Ureter (tissue), 1 donor: ENCODE results near the gene RIC8B. TPM values are rescaled to one million over a fixed set of nuclear protein-coding genes. Genes with fewer than 3 reads are reported as not detected.

Source experiments
- DNase-seq: peaks from one replicate; pipeline ENCODE4 v3.0.0-alpha.2; 2020; ENCODE audit warnings: low spot score
- total RNA-seq: library from RNA; stranded (reverse); gene quantifications from one replicate; pipeline ENCODE4 v1.2.4, GENCODE V29; 2023
- donor health status: DM: yes; HTN: yes; CAD: no.

RIC8B gene
- total RNA-seq, 1 donor from 2014 or later, result 26.6 TPM

- DNase-seq, result no peak
Observed at GRCh38 chr12:106867651-106868050, 93.2 kb downstream of the RIC8B start.

GRCh38 chr12:106868982-106869700 lies 94.7 kb downstream of the RIC8B start:
- DNase-seq, result no peak

GRCh38 chr12:106870116-106870515 lies 95.6 kb downstream of the RIC8B start:
- no peak for DNase-seq

- DNase-seq, result no peak
Observed at GRCh38 chr12:106871477-106871876, 97.0 kb downstream of the RIC8B start.

- no peak for DNase-seq
Observed at GRCh38 chr12:106873983-106874382, 99.5 kb downstream of the RIC8B start.

GRCh38 chr12:106878804-106879203 lies 104.3 kb downstream of the RIC8B start:
- no peak for DNase-seq

- DNase-seq, result no peak
Observed at GRCh38 chr12:106879612-106880011, 105.1 kb downstream of the RIC8B start.

GRCh38 chr12:106883426-106883825 lies 108.9 kb downstream of the RIC8B start:
- no peak for DNase-seq

- no peak for DNase-seq
Observed at GRCh38 chr12:106885026-106885425, 110.5 kb downstream of the RIC8B start.

- no peak for DNase-seq
Observed at GRCh38 chr12:106885541-106886249, 111.2 kb downstream of the RIC8B start.

- DNase-seq, result no peak
Observed at GRCh38 chr12:106886932-106887331, 112.5 kb downstream of the RIC8B start.

GRCh38 chr12:106888348-106888970 lies 114.0 kb downstream of the RIC8B start:
- DNase-seq, result no peak

- no peak for DNase-seq
Observed at GRCh38 chr12:106889326-106889725, 114.8 kb downstream of the RIC8B start.

- DNase-seq, result no peak
Observed at GRCh38 chr12:106889950-106890626, 115.6 kb downstream of the RIC8B start.

GRCh38 chr12:106892075-106892474 lies 117.6 kb downstream of the RIC8B start:
- DNase-seq, result no peak

- DNase-seq, result no peak
Observed at GRCh38 chr12:106893451-106893850, 119.0 kb downstream of the RIC8B start.

- no peak for DNase-seq
Observed at GRCh38 chr12:106894774-106895173, 120.3 kb downstream of the RIC8B start.

GRCh38 chr12:106896603-106897002 lies 122.1 kb downstream of the RIC8B start:
- DNase-seq, result no peak

- DNase-seq, result no peak
Observed at GRCh38 chr12:106897082-106897481, 122.6 kb downstream of the RIC8B start.

GRCh38 chr12:106897981-106898901 lies 123.8 kb downstream of the RIC8B start:
- DNase-seq, result no peak

GRCh38 chr12:106900554-106900953 lies 126.1 kb downstream of the RIC8B start:
- DNase-seq, result no peak
